ENCODE measurements around the gene SCN8A. TPM values are rescaled to one million over a fixed set of nuclear protein-coding genes. Genes with fewer than 3 reads are reported as not detected.
"Not testable (repeated sequence)": the region's sequence is repeated elsewhere in the genome, so short reads cannot be mapped to it uniquely, and the experiment has no call there.

The SCN8A gene
- total RNA-seq, 1 donor from 2014 or later: under 0.01 TPM

GRCh38 chr12:51622564-51622963, 31.5 kb downstream of the SCN8A start:
- no peak for DNase-seq (ENCODE audit: low read depth in 2 of 2)

DNA sequence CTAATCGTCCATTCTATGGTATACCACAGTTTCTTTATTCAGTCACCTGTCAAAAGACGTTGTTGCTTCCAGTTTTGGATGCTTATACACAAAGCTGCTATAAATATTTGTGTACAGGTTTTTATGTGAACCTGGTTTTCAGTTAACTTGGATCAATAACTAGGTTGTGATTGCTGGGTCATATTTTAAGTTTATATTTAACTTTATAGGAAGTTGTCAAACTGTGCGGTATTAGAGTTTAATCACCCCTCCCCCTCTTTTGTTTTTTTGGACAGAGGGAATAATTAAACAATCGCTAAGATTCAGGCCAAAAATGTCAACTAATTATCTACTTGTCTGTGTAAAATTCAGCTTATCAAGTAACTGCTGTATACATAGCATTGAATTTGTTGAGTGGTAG, 34.3 kb downstream of the SCN8A start:
- no peak for DNase-seq (ENCODE audit: low read depth in 2 of 2)

DNA sequence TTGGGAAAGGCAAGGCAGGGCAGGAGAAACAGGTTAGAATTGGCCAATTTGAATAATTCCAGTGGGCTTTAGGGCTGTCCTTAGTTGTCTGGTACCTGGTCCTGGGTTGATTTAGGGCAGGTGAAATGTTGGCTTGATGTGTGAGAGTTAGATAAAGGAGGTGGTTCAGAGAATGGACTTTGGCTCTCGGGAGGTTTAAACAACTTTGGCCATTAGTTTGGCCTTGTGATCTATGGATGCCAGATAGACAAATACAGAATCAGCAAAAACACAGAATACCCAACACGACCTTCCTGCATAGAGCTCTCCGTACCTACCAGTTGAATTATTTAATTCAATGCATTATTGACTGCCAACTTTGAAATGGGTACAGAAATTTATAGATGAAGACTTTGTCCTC, 35.1 kb downstream of the SCN8A start:
- DNase-seq (ENCODE audit: low read depth in 2 of 2): no peak

GRCh38 chr12:51626629-51627028, 35.6 kb downstream of the SCN8A start:
- DNase-seq (ENCODE audit: low read depth in 2 of 2): no peak

GRCh38 chr12:51630256-51630880, 39.3 kb downstream of the SCN8A start:
- DNase-seq (ENCODE audit: low read depth in 2 of 2): peak in 1 of 2 donors; percentile 73

DNA sequence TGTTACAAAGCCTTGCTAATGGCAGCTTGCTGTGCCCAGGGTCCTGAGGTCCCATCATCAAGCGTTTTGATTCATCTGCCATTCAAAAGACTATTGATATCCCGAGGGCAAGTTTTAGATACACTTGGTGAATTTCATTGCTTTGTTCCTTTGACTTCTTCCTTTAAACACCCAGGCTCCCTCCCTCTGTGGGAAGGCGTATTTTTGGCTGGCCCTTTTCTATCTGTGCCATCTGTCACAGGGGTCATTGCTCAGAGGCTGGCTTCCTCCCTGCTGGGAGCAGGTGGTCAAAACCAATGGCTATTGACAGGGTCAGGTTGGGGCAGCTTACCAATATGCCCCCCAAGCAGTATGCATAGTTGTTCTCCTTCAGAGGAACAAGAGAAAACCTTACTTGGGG, 40.0 kb downstream of the SCN8A start:
- DNase-seq (ENCODE audit: low read depth in 2 of 2): no peak

DNA sequence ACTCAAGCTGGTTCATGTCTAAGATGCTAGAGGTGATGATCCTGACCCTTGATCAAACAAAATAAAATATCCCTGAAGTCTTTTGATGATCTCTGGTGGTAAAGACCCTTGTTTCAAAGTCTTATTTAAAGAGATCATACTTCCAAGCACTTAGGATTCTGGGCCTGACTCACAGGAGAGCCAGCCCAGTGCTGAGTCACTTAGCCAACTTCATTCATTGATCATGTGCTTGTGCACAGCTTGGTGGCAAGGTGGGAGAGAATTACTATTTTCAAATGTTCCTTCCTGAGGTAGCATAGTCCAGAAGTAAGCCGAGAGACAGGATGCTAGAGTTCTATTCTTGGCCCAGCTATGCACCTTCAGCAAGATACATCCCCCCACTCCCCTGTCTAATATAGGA, 40.6 kb downstream of the SCN8A start:
- DNase-seq (ENCODE audit: low read depth in 2 of 2): peak in 1 of 2 donors; percentile 63

- no peak for DNase-seq (ENCODE audit: low read depth in 2 of 2)
Observed at GRCh38 chr12:51632623-51633022, 41.6 kb downstream of the SCN8A start.

GRCh38 chr12:51635346-51635745, 44.3 kb downstream of the SCN8A start:
- no peak for DNase-seq (ENCODE audit: low read depth in 2 of 2)

GRCh38 chr12:51636581-51636980, 45.5 kb downstream of the SCN8A start:
- no peak for DNase-seq (ENCODE audit: low read depth in 2 of 2)

- DNase-seq (ENCODE audit: low read depth in 2 of 2): no peak
Observed at GRCh38 chr12:51636986-51637385, 46.0 kb downstream of the SCN8A start.

GRCh38 chr12:51639361-51639760, 48.3 kb downstream of the SCN8A start:
- no peak for DNase-seq (ENCODE audit: low read depth in 2 of 2)

- no peak for DNase-seq (ENCODE audit: low read depth in 2 of 2)
Observed at GRCh38 chr12:51642286-51642685, 51.3 kb downstream of the SCN8A start.

DNA sequence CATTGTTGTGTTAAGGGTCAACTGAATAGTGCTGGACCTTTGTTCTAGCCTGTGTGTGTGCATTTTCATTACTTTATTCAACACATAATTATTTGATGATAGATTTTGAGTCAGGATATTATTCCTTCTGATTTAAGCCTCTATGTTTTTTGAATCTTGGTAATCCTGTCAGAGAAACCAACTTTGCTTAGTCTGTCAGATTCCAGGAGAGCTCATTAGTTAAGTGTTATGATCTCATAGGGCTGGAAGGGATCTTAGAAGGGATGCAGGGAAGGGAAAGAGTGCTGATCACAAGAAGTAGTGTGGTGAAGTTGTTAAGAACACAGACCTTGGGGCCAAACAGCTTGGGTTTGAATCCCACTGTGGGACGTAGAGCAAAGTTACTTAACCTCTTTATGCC, 52.9 kb downstream of the SCN8A start:
- no peak for DNase-seq (ENCODE audit: low read depth in 2 of 2)

DNA sequence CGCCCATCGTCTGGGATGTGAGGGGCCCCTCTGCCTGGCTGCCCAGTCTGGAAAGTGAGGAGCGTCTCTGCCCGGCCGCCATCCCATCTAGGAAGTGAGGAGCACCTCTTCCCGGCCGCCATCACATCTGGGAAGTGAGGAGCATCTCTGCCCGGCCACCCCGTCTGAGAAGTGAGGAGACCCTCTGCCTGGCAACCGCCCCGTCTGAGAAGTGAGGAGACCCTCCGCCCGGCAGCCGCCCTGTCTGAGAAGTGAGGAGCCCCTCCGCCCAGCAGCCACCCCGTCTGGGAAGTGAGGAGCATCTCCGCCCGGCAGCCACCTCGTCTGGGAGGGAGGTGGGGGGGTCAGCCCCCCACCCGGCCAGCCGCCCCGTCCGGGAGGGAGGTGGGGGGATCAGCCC, 53.7 kb downstream of the SCN8A start:
- not testable (repeated sequence) for DNase-seq (ENCODE audit: low read depth in 2 of 2)

DNA sequence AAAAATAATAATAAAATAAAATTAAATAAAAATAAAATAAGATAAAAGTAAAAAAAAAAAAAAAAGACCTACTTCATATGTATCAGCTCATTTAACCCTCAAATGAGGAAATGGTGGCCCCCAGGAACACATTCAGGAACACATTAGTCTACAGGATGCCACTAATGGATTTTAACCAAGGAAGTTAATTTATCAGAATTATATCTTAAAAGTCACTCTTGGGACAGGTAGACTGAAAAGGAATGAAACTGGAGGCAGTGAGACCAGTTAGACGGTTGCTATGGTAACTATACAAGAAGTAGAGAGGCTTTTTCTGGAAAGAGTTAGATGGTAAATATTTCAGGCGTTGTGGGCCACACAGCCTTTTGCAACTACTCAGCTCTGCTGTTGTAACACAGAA, 54.9 kb downstream of the SCN8A start:
- DNase-seq (ENCODE audit: low read depth in 2 of 2): no peak

GRCh38 chr12:51647647-51648046, 56.6 kb downstream of the SCN8A start:
- DNase-seq (ENCODE audit: low read depth in 2 of 2): no peak

DNA sequence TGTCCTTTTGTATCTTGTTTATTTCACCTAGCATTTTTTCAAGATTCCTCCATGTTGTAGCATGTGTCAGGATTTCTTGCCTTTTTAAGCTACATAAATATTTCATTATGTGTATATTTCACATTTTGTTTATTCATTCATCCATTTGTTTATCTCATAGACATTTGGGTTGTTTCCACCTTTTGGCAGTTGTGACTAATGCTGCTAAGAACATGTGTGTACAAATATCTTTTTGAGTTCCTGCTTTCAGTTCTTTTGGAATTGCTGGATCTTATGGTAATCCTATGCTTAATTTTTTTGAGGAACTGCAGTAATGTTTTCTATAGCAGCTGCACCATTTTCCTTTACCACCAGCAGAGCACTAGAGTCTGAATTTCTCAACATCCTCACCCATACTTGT, 62.4 kb downstream of the SCN8A start:
- no peak for DNase-seq (ENCODE audit: low read depth in 2 of 2)

DNA sequence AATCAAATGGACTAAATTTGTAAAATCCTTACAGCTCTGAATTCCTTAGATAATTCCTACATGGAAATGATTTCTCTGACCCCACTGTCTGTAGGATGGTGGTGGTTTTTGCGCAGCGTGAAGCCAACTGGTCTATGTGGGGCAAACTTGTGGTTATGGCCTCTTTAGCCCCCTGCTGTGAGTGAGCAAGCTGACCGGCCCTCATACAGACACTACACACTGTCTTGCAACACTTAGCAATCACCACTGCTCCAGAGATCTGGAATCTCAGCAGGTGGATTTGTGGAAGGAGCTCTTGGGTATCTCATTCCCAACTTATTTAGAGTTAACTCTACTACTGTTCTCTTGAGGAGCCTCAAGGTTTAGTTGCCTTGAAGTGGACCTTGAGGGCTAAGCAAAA, 70.2 kb downstream of the SCN8A start:
- no peak for DNase-seq (ENCODE audit: low read depth in 2 of 2)

DNA sequence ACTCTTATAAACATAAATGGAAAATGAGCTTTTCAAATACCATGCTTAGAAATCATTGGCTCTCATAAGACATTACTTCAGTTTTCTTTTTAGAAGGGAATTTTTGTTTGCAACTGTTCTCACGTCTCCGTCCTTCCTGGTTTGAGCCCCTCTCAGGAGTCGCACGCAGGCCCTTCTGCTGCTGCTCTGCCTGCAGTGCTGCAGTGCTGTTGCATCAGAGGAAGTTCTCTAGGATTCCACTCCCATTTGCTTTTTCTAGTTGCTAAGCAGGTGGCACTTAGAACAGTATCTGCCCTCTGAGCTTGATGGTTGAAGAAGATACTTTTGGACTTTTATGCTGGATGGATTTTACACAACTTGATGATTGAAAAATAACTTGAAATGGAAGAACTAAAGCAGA, 70.8 kb downstream of the SCN8A start:
- DNase-seq (ENCODE audit: low read depth in 2 of 2): no peak

DNA sequence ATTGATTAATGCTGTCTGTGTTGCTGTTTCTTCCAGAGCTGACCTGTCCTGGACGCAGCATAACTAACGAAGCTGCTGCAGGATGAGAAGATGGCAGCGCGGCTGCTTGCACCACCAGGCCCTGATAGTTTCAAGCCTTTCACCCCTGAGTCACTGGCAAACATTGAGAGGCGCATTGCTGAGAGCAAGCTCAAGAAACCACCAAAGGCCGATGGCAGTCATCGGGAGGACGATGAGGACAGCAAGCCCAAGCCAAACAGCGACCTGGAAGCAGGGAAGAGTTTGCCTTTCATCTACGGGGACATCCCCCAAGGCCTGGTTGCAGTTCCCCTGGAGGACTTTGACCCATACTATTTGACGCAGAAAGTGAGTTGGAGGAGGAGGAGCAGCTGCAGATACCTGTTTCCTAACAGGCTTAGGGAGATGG, 71.7 kb downstream of the SCN8A start:
- no peak for DNase-seq (ENCODE audit: low read depth in 2 of 2)

DNA sequence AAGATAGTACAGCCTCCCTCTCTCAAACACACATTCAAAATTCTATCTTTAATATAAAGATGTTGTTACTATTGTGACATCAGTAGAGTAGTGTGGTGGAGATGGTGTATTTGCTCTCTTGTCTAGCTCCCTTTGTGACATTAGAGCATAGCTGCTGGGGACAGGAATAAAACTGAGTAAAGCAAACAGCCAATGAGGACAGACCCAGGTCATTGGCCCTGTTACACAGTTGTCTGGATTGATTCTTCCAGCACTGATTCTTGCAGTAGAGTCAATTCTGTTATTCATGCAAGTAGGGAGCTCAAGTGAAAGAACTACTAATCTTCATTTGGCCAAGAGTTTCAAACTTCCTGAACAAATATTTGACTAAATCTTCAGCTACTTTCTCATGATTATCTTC, 72.4 kb downstream of the SCN8A start:
- no peak for DNase-seq (ENCODE audit: low read depth in 2 of 2)

GRCh38 chr12:51666696-51667095, 75.7 kb downstream of the SCN8A start:
- DNase-seq (ENCODE audit: low read depth in 2 of 2): no peak

- DNase-seq (ENCODE audit: low read depth in 2 of 2): no peak
Observed at GRCh38 chr12:51667269-51667668, 76.2 kb downstream of the SCN8A start.

All from lung microvascular endothelial cell (primary cell).